ENCODE measurements around the gene CLCN5.

Gene CLCN5

GRCh38 chrX:50075630-50076339, 153.4 kb downstream of the CLCN5 start:
- FAIRE-seq (no peak), DNase-seq (ENCODE audit: insufficient read length, low spot score) (no peak)
- no peak for TF ChIP-seq CTCF (IDR thresholded peaks at IDR 0.05; ENCODE audit: insufficient read depth, missing control alignments)

- DNase-seq (ENCODE audit: insufficient read length, low spot score) (no peak), FAIRE-seq (no peak)
- TF ChIP-seq CTCF (IDR thresholded peaks at IDR 0.05; ENCODE audit: insufficient read depth, missing control alignments): peak; percentile 49
Observed at GRCh38 chrX:50081282-50081889, 159.0 kb downstream of the CLCN5 start.

GRCh38 chrX:50082741-50083140, 160.3 kb downstream of the CLCN5 start:
- DNase-seq (ENCODE audit: insufficient read length, low spot score) (no peak), FAIRE-seq (no peak)
- no peak for TF ChIP-seq CTCF (IDR thresholded peaks at IDR 0.05; ENCODE audit: insufficient read depth, missing control alignments)

DNA sequence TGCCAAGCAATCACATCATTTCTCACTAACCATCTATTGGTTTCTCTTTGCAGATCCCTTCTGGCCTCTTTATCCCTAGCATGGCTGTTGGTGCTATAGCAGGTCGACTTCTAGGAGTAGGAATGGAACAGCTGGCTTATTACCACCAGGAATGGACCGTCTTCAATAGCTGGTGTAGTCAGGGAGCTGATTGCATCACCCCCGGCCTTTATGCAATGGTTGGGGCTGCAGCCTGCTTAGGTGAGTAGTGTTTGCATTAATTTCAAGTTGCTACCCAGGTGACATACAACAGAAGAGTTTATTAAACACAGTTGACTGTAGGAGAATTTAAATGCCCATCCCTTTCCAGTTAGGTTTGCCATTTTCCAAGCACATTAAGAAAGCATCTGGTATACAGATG, 166.2 kb downstream of the CLCN5 start:
- DNase-seq (ENCODE audit: insufficient read length, low spot score) (no peak), FAIRE-seq (no peak)

GRCh38 chrX:50093625-50094024, 171.2 kb downstream of the CLCN5 start:
- TF ChIP-seq CTCF (IDR thresholded peaks at IDR 0.05; ENCODE audit: insufficient read depth, missing control alignments): no peak
- DNase-seq (ENCODE audit: insufficient read length, low spot score) (no peak), FAIRE-seq (no peak)

More for the DNA sequence above, 166.2 kb downstream of the CLCN5 start:
- no peak for TF ChIP-seq CTCF (IDR thresholded peaks at IDR 0.05; ENCODE audit: insufficient read depth, missing control alignments)

DNA sequence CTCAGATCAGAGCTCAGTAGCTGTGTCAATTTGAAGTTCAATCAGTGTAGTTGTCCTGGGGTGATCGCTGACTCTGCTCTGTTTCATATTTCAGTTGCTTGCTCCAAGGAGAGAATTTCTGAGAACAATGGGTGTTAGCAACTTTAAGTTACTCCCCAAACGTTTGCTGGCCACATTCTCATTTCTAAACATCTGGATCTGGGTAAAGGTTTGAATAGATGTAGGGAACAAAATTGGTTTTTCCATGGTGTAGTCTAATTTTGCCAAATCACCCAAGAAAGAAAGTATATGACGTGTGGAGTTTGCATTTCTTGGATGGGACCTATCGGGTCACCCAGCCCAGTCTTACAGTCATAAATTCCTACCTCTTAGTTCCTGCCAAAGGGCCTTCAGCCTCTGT, 174.7 kb downstream of the CLCN5 start:
- FAIRE-seq (no peak), DNase-seq (ENCODE audit: insufficient read length, low spot score) (no peak)
- no peak for TF ChIP-seq CTCF (IDR thresholded peaks at IDR 0.05; ENCODE audit: insufficient read depth, missing control alignments)

GRCh38 chrX:50098241-50098640, 175.8 kb downstream of the CLCN5 start:
- FAIRE-seq (no peak), DNase-seq (ENCODE audit: insufficient read length, low spot score) (no peak)
- no peak for TF ChIP-seq CTCF (IDR thresholded peaks at IDR 0.05; ENCODE audit: insufficient read depth, missing control alignments)

Measured in D721Med (cell line).